ENCODE measurements around the gene RPL27. TPM values are rescaled to one million over a fixed set of nuclear protein-coding genes. Genes with fewer than 3 reads are reported as not detected.

The RPL27 gene
- total and polyA plus RNA-seq, 2 donors (not counting 3 experiments of a cell fraction or from before 2014, with no cell fraction given), result 1,014 to 2,467 TPM

DNA sequence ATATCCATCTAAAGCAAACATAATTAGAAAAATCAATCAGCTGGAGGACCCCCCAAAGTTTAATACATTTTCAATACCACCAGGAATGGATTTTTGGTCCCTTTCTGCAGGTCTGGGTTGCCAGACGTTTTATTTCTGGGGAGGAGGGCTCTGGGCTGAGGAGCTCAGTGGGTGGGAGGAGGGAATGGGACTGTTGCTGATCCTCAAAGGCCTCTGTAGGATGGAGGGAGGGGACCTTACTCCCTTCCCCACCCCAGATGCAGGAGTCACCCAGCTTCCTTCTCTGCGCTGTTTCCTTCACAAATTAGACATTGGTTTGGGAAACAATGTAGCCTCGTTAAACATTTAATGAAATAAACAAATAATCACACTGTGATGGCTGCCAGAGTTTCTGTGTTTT, 33.4 kb downstream of the RPL27 start:
- Histone ChIP-seq H3K27ac (ENCODE audit: insufficient read depth, low read depth, low read length) (no peak overlapping the region), H3K4me2 (ENCODE audit: insufficient read depth, low read length) (no peak overlapping the region), H3K79me2 (ENCODE audit: control insufficient read depth, insufficient read depth, low read length) (no peaks in the 10 kb centered on the region), H2AFZ (ENCODE audit: low read depth, low read length) (no peak overlapping the region), H3K36me3 (ENCODE audit: control insufficient read depth in 2 of 2, extremely low read depth in 1 of 2, insufficient read depth in 2 of 2, low read length in 2 of 2) (no peaks in the 10 kb centered on the region), H3K27me3 (ENCODE audit: control insufficient read depth in 2 of 2, insufficient read depth in 2 of 2, low read length in 2 of 2) (peaks cover 0 to 1% of the 10 kb centered on the region in 2 experiments), H3K9me3 (replicated peaks; ENCODE audit: control insufficient read depth, insufficient read depth, low read length) (no peaks in the 10 kb centered on the region), H4K20me1 (replicated peaks; ENCODE audit: control insufficient read depth, extremely low read depth, insufficient read depth, low read length) (no peaks in the 10 kb centered on the region), H3K9ac (replicated peaks; ENCODE audit: extremely low read depth, insufficient read depth, low read length) (no peak overlapping the region), H3K4me1 (ENCODE audit: control insufficient read depth, extremely low read depth, insufficient read depth, low read length) (no peaks in the 10 kb centered on the region), H3K4me3 (replicated peaks in 1 of 3; ENCODE audit: insufficient read depth in 1 of 3, low read depth in 1 of 3, low read length in 3 of 3) (no peak overlapping the region), H3K9me1 (replicated peaks; ENCODE audit: control insufficient read depth, extremely low read depth, insufficient read depth, low read length) (no peaks in the 10 kb centered on the region)
- CTCF ChIA-PET, result interaction anchor here (0.5 to 1.1 kb wide), 4 partner anchors 11 to 49 kb away, joined by 3 read pairs; no protein-coding TSS in a partner anchor
- DNase-seq (ENCODE audit: low read depth, low spot score) (no peak), FAIRE-seq (no peak)
- intact Hi-C loops (cut with micrococcal nuclease) (no loop called here), dilution Hi-C loops (cut with MboI; ENCODE audit: extremely low pct_ligation_motif_present, low sequenced_read_pairs) (no loop called here)
- TF ChIP-seq GATA2 (IDR thresholded peaks at IDR 0.05; ENCODE audit: insufficient read depth, insufficient read length, low read depth, low read length) (no peak), POLR2A (IDR thresholded peaks at IDR 0.05; ENCODE audit: low read depth, low read length) (no peak), JUN (IDR thresholded peaks at IDR 0.05; ENCODE audit: borderline replicate concordance, insufficient read depth, insufficient read length, low read depth) (no peak), EZH2 (IDR thresholded peaks at IDR 0.05; ENCODE audit: borderline replicate concordance, low read depth, low read length, severe bottlenecking) (no peak), MYC (IDR thresholded peaks at IDR 0.05; ENCODE audit: low read depth, low read length) (no peak), POLR2AphosphoS5 (IDR thresholded peaks at IDR 0.05; ENCODE audit: insufficient read depth, low read depth, low read length) (no peak)
- TF ChIP-seq, protein P1, sequence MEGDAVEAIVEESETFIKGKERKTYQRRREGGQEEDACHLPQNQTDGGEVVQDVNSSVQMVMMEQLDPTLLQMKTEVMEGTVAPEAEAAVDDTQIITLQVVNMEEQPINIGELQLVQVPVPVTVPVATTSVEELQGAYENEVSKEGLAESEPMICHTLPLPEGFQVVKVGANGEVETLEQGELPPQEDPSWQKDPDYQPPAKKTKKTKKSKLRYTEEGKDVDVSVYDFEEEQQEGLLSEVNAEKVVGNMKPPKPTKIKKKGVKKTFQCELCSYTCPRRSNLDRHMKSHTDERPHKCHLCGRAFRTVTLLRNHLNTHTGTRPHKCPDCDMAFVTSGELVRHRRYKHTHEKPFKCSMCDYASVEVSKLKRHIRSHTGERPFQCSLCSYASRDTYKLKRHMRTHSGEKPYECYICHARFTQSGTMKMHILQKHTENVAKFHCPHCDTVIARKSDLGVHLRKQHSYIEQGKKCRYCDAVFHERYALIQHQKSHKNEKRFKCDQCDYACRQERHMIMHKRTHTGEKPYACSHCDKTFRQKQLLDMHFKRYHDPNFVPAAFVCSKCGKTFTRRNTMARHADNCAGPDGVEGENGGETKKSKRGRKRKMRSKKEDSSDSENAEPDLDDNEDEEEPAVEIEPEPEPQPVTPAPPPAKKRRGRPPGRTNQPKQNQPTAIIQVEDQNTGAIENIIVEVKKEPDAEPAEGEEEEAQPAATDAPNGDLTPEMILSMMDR (IDR thresholded peaks at IDR 0.05; ENCODE audit: extremely low read depth in 1 of 2, insufficient read depth in 1 of 2, low read depth in 1 of 2, low read length in 2 of 2), result no peak
- TF ChIP-seq, protein P2, sequence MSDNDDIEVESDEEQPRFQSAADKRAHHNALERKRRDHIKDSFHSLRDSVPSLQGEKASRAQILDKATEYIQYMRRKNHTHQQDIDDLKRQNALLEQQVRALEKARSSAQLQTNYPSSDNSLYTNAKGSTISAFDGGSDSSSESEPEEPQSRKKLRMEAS (IDR thresholded peaks at IDR 0.05; ENCODE audit: insufficient read depth, insufficient read length), result no peak
- no TSS peak for BruUV-seq (replicated peaks)
- POLR2A ChIA-PET, result interaction anchor here (0.7 kb wide), 1 partner anchor 895 kb away, joined by 6 read pairs; no protein-coding TSS in a partner anchor

All from endothelial cell of umbilical vein (primary cell).